AG09309 (cell line): ENCODE measurements around the gene NCBP1.

Experiments used
- DNase-seq: peaks from one replicate; pipeline ENCODE4 v3.0.0-alpha.2; 2010; ENCODE audit warnings: low read depth
- H3K4me3 ChIP-seq: 2 replicates; pipeline ENCODE4 v1.5.1; 2011; ENCODE audit warnings: mild to moderate bottlenecking, low read depth, low read length, moderate library complexity; ENCODE audit not compliant: control insufficient read depth
- TF ChIP-seq, protein P1 (sequence below): IDR thresholded peaks from 2 replicates; pipeline ENCODE4 v1.5.1; 2011; ENCODE audit warnings: mild to moderate bottlenecking, low read depth, low read length, inconsistent platforms; ENCODE audit not compliant: insufficient read depth, control insufficient read depth; ENCODE audit errors: missing control alignments

NCBP1 gene

DNA sequence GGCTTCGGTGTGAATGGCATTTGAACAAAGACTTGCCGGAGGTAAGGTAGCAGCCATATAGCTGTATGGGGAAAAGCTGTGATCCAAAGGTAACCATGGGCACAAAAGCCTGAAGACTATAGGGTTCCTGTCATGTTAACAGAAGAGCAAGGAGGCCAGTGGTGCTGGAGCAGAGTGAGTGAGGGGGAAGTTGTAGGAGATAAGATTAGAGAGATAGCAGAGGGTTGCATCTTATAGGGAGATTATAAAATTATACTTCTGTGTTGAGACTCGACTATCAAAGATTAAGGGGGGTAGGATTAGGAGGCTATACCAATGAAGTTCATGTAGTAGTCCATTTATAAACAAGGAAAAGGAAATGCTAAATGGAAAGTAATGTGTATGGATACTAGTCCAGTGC is 3.3 kb downstream of the NCBP1 start:
- H3K4me3 ChIP-seq = no peak overlapping the region
- DNase-seq = no peak
- TF ChIP-seq, protein P1, sequence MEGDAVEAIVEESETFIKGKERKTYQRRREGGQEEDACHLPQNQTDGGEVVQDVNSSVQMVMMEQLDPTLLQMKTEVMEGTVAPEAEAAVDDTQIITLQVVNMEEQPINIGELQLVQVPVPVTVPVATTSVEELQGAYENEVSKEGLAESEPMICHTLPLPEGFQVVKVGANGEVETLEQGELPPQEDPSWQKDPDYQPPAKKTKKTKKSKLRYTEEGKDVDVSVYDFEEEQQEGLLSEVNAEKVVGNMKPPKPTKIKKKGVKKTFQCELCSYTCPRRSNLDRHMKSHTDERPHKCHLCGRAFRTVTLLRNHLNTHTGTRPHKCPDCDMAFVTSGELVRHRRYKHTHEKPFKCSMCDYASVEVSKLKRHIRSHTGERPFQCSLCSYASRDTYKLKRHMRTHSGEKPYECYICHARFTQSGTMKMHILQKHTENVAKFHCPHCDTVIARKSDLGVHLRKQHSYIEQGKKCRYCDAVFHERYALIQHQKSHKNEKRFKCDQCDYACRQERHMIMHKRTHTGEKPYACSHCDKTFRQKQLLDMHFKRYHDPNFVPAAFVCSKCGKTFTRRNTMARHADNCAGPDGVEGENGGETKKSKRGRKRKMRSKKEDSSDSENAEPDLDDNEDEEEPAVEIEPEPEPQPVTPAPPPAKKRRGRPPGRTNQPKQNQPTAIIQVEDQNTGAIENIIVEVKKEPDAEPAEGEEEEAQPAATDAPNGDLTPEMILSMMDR = no peak

DNA sequence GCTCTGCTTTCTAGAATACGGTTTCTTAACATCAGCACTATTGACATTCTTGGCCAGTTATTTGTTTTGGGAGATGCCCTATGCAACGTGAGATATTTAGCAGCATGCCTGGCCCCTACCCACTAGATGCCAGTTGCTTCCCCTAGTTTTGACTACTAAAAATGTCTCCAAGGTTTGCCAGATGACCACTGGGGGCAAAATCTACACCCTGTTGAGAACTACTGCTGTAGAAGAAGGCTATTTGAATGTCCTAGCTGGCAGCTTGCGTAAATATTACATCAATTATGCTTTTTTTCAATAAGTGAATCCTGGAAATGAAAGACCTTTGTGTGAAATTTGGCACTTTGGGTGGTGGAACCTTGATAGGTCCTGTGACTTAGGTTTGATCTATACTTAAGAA is 5.0 kb downstream of the NCBP1 start:
- no peak overlapping the region for H3K4me3 ChIP-seq
- DNase-seq = no peak
- TF ChIP-seq, protein P1 = peak; percentile 14

DNA sequence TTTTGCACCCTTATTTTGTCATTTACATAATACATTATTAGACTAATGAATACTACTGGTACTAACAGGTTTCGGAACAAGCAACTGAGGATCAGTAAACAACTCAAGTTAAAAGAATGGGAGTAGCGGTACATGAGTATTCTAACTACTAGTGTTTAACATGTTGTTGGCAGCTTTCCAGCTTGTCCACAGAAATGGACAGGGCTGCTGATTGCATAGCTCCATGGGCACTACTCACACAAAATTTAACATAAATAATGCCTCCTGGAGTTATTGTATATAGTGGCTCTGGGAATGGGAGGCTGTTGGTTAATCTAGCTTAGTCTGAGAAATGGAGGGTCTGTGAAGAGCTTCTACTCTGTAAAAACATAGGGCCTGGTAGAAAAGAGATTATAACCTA is 6.7 kb downstream of the NCBP1 start:
- TF ChIP-seq, protein P1 = no peak
- DNase-seq = no peak
- H3K4me3 ChIP-seq = no peak overlapping the region

DNA sequence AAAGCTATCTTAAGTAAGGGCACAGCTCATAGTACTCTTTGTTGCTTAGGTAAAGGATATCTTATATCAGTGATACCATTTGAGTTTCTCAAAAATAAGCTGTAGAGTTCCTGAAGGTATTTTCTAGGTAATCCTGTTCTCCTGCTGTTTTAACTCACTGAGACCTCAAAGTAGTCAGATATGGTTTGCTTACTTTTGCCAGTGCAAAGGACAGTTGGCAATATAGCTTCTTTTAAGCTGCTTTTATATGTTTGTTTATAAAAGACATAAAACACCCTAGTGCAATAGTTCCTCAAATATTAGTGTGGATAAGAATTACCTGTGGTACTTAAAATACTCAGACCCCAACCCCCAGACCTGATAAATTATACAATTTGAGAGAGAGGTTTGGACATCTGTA is 12.1 kb downstream of the NCBP1 start:
- H3K4me3 ChIP-seq = no peak overlapping the region
- TF ChIP-seq, protein P1 = no peak
- no peak for DNase-seq

DNA sequence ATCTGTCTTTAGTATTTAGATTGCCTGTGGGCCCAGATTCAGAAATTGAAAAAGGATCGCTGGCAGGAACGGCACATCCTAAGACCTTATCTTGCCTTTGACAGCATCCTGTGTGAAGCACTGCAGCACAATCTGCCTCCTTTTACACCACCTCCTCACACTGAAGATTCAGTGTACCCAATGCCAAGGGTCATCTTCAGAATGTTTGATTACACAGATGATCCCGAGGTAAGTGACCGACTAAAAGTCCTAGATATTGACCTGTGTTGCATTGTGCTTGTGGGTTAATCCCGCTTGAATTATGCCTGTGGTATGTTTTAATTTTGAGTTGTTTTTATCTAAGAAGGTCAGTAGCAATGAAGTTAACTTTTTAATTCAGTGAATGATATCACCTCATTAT is 14.4 kb downstream of the NCBP1 start:
- DNase-seq = no peak
- TF ChIP-seq, protein P1 = no peak

DNA sequence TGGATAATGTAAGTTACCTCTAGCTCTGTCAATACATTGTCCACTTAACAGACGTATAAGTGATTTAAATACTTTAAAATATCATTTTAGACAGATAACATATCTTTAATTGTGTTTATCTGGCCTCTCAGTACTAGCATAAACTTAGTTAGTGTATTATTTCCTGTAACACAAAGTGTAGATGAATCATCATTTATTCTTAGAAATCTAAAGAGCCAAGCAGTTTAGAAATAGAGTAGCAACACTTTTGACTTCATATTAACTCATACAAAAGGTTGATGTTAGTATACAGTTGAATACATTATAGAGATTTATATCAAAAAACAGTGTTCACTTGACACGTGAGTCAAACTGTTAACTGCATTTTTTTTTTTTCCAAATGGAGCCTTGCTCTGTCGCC is 18.0 kb downstream of the NCBP1 start:
- TF ChIP-seq, protein P1 = no peak
- DNase-seq = no peak
- H3K4me3 ChIP-seq = no peak overlapping the region

More for the DNA sequence above, 14.4 kb downstream of the NCBP1 start:
- H3K4me3 ChIP-seq = no peak overlapping the region

DNA sequence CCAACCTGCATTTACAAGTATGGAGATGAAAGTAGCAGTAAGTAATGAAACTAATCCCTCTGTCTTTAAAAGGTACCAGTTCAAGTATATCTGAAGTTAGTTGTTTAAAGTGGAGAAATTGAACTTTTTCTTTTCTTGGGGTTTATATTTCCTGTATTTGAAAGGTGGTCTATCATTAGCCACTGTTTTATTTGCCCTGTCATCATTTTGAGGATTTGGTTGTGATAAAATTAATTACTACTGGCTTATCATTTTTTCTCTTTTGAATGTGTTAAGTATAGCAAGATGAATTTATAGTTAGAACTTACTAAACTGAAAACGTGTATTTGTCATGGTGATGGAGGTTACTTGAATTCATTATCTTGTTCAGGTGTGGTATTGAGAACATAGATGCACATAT is 25.1 kb downstream of the NCBP1 start:
- no peak for DNase-seq
- TF ChIP-seq, protein P1 = no peak
- no peak overlapping the region for H3K4me3 ChIP-seq
